HG02852 (cell line): ENCODE data around the gene KATNAL1.
A peak's percentile ranks its signal among the peaks of the same experiment; 100 is the strongest.
"Not testable (repeated sequence)": the region's sequence is repeated elsewhere in the genome, so short reads cannot be mapped to it uniquely, and the experiment has no call there.

Source experiments
- ATAC-seq: cut with Tn5 transposase; IDR thresholded peaks from one replicate; pipeline ENCODE4 v1.9.1; 2021; ENCODE audit warnings: mild to moderate bottlenecking, moderate library complexity; ENCODE audit not compliant: unreplicated experiment

The KATNAL1 gene

DNA sequence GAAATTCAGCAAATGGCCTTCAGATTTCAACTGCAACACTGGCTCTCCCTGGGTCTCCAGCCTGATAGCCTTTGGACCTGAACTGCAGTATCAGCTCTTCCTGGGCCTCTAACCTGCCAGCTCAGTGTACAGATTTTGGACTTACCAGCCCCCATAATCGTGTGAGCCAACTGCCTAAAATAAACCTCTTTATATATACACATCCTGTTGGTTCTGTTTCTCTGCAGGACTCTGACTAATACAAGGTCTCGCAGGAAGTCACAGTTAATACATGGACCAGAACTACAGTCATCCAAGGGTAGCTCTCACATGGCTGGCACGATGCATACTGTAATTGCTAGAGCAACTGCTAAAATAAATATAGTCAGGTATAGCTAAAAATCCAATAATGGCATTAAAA, 85.1 kb downstream of the KATNAL1 start:
- no peak for ATAC-seq

- no peak for ATAC-seq
These were observed 91.2 kb downstream of the KATNAL1 start for GRCh38 chr13:30216111-30216510.

- ATAC-seq, result no peak
These were observed 95.1 kb downstream of the KATNAL1 start for GRCh38 chr13:30212256-30212655.

DNA sequence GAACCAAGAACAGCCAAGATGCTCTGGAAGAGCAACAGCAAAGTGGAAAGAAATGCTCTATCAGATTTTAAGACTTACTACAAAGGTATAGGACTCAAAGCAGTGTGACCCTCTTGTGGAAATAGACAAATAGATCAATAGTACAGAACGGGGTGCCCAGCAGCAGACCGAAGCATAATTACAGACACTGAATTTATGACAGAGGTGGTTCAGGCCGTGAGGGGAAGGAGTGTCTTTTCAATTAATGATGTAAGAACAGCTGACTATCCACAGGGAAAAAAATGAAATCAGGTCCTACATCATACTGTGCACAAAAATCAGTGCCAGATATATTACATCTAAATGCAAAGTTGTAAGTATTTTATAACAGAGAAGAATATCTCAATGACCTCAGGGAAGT, 95.6 kb downstream of the KATNAL1 start:
- no peak for ATAC-seq

DNA sequence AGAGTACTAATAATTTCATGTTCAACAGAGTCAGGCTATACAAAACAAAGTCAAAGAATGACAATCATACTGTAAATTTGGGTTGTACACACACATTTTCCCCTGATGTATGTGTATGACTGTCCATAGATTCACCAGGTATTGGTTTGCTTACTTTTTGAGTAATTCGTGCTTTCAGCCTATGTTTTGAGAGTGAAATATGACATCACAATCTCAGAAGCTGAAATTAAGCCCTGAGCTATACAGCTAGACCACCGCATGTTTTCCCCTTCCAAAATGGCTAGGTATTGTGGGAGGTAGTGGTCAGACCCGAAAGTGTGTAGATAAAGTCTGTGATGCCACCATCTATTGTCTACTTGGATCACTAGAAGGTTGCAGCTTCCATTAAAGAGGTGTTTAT, 102.8 kb downstream of the KATNAL1 start:
- peak; percentile 85 for ATAC-seq

- no peak for ATAC-seq
These were observed 111.3 kb downstream of the KATNAL1 start for GRCh38 chr13:30196025-30196424.

DNA sequence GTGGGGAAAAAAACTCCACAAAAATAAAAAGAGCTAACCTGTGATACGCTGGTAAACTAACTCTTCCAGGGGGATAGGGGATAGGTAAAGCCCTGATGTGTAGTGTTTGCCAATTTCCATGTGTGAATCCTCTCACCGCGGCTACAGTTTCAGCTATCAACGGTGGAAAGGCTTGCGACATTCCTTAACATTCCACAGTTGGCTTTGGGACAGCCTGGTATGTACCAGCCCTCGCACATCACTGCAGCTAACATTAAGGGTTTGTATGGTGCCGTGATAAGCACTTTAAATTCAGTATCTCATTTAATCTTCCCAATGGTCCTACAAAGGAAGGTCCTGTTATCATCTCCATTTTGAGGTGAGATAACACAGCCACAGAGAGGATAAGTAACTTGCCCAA, 112.4 kb downstream of the KATNAL1 start:
- ATAC-seq, result no peak

DNA sequence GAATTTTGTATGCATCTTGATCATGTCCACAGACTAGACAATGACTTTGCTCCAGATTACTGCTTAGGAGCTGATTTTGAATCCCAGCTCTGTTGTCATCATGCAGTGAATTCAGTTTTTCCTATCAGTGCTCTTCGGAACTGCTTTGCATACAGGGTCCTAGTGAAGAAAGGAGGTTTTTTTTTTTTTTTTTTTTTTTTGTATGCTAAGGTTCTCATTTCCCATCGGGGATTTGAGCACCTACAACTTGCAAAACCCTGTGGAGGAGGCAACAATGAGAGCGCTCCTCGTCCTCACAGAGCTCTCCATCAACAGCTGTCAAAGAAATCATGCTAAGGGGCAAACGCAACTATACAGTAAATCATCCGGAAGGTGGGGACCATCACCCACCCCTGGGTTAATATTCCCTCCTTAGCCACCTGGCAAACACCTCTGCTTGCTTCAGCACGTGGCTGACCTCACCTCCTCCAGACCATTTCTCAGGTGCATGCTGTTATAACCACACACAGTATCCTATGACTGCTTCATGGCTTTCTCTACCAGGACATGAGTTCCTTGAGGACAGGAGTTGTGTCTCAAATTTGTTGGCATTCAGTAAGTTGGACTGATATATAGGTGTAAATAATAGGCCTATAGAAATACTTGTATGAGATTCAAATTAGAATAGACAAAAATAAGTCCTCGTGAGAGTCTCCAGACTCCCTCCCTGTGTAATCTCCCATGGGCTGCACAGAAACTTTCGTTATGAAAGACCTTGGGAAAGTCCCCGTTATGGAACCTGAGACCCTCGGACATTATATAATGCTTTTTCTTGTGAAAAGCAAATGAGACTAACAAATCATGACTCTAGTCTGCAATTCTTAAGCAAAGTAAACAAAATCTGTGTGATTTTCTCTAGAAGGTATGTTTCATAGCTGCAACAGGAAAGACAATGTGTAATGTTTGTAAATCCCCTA, 113.8 kb downstream of the KATNAL1 start:
- ATAC-seq, result peak; percentile 45

DNA sequence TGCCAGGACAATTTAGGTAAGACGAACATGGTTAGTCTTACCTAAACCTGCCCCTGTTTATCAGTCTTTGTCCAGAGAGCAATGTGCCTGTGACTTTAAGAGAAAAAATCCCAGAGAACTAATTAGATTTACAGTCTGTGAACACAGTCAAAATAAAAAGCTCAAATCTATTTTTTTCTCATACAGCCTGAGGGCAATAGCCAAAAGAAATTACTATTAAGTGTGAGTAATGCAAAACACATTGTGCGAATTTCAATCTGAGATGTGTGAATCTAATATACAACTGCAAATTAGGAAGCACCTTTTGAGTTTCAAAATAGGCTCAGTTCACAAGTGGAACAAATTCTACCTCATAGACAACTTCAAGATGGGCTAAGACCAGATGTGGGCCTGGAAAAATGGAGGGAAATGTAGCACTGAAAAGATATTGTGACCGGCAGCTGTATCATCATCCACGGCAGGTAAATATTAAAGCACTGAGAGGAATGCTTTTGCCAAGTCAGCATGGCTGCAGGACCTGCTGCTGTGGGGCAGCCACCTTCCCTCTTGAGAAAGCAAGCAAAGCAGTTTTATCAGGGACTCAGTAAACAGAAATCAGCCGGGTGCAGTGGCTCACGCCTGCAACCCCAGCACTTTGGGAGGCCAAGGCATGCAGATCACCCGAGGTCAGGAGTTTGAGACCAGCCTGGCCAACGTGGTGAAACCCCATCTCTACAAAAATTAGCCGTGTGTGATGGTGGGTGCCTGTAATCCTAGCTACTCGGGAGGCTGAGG, 114.8 kb downstream of the KATNAL1 start:
- ATAC-seq, result no peak

DNA sequence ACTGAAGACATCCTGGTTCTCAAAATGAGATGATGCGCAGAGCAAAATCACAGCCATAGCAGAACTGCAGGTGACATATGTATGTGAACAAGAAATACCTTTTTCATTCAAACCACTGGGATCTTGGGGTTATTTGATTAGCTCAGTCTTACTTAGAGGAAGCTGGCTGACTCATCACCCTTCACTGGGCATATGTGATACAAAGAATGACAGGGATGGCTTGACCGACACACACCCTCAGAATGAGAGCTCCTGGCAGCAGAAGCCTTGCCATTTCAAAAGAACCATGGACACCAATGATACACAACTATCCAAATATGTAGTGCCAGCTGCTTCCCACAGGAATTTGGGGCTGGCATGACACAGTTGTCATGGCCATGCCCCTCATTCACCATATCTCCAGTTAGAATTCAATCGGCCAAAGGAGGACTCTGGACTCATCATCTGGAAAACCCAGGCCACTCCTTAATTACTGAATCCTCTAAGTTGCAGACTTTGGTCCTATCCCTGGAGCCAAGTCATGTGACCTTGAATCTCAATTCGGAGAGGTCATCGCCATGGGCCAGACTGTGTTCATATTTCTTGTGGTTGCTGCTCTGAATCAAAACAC, 115.8 kb downstream of the KATNAL1 start:
- no peak for ATAC-seq

DNA sequence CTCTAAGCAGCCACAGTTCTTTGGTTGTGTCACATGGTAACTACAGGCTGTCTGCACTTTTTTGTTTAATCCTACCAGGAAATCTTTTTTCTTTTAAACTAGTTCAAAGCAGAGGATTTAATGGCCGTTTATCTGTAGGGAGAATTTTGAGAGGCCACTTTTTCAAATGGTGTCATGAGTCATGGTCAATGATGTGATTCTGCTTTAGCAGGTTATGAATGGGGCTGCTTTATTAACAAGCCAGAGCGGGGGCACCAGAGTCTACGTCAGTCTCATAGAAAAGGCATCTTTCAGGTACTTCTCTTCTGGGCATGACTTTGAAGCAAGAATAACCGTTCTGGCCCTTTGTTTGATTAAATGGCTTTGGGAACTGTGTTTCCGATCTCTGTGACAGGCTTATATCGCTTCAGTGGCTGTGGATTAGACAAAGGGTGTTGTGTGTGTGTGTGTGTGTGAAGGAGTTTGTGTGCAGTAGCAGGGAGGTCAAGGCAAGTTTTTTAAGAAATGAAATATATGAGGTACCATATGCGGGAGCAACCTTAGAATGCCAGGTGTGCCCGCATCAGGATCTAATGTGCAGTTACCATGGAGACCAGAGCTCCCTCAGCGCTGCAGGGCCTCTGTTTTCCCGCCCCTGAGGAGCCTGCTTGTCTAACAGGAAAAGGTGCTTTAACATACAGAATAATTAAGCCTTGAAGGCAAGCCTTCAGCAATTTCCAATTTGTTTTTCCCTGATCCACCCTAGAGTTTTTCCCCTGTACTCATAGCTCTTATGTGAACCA, 120.5 kb downstream of the KATNAL1 start:
- ATAC-seq, result no peak

DNA sequence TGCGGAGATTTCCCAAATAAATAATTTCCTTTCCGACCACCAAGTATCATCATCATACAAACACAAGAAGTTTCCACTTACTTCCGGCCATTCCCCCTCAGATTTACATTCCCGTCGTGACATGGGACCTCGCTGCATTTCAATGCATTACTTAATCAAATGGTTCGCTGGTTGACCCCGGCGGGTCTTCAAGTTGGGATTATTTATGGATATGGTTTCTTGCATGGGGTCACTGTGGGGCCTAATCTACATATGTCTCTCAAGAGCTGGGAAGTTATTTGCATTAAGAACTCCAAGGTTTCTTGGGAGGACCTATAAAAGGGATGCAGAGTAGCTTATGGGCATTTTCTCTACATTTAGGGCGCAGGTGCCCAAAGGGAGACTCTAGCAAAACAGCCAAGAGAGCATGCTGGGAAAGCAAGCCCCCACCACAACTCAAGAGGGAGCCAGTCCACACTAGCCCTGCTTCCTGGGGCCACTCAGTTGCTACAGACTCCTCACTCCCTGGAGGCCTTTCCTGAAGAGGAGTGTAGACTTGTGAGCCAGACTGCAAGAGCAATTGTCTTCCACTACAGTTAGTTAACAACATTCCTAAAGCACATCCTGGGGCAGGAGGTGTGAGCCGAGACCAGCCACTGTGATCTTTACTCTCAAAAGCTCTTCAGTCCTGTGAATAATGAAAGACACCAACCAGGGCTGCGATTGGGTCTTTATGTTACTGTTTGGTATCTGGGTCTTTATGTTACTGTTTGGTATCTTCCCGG, 125.3 kb downstream of the KATNAL1 start:
- no peak for ATAC-seq

DNA sequence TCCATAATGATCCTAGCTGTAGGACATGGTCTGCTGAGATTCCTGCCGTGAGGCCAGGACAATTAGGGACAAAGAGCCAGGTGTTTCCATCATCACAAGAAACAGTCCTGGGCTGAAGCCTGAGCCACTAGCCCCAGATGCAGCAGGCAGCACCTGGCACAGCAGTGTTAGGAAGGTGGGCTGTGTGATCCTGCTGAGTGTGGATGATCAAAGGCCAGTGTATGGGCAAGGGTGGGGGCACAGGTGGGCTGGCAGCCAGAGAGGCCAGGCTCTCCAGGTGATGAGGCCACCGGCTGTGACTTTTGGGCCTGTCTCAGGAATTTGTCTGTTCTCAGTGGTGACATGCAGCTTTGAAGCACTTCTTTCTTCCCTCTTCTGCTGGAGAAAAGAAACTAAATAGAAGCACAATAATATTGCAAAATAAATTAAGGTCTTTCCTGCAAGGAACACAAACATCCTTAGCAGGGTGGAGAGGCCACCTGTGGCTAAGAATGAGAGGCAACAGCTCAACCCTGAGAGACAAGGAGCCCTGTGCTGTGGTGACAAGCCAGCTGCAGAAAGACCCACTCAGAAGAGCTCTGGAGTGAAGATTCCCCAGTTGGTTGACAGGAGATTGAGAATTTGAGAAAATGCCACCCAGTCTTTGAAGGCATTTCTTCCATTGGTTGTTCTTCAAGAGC, 127.6 kb downstream of the KATNAL1 start:
- no peak for ATAC-seq

DNA sequence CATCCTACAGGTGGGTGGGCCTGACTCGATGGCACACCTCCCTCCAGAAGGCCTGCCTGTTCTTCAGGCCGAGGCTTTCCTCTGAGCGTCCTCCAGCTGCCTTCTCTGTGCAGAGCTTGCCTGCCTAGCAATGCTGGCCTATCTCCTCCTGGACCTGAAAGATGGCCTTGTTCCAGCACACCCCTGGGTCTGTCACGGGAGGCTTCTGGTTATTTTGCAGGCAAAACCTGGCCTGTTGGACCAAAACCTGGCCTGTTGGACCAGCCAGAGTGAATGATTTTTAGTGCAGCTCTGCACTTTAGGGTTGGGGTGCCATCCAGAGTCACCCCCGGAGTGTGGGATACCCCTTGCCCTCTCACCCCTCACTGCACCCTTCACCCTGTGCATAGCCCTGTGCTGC, 128.4 kb downstream of the KATNAL1 start:
- no peak for ATAC-seq

GRCh38 chr13:30175166-30175565, 132.2 kb downstream of the KATNAL1 start:
- no peak for ATAC-seq

DNA sequence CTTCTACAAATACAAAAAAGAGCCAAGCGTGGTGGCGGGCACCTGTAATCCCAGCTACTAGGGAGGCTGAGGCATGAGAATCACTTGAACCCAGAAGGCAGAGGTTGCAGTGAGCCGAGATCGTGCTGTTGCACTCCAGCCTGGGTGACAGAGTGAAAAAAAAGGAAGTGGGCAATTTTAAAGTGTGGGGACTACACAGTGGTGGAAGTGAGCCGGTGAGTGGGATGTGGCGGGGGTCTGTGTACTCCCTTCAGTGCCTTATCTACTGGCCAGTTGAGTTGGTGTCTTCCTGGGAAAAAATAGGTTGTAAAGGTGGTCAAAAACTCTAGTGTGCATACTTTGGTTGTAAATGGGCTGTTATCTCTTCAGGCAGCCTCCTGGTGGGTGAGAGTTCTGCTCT, 133.1 kb downstream of the KATNAL1 start:
- not testable (repeated sequence) for ATAC-seq

DNA sequence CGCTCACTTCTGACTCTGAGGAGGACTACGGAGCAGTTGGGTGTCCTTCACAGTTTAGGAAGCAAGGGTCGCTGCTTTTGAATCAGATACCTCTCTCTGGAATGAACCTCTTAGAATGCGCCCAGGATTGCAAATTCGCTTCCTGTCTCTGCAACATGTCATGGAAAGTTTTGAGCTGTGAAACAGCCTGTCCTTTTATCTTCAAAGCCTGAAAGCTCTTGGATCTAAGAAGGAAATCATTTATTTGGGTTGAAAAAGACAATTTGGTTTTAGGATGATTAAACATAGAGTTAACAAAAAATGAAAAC, 134.1 kb downstream of the KATNAL1 start:
- no peak for ATAC-seq

DNA sequence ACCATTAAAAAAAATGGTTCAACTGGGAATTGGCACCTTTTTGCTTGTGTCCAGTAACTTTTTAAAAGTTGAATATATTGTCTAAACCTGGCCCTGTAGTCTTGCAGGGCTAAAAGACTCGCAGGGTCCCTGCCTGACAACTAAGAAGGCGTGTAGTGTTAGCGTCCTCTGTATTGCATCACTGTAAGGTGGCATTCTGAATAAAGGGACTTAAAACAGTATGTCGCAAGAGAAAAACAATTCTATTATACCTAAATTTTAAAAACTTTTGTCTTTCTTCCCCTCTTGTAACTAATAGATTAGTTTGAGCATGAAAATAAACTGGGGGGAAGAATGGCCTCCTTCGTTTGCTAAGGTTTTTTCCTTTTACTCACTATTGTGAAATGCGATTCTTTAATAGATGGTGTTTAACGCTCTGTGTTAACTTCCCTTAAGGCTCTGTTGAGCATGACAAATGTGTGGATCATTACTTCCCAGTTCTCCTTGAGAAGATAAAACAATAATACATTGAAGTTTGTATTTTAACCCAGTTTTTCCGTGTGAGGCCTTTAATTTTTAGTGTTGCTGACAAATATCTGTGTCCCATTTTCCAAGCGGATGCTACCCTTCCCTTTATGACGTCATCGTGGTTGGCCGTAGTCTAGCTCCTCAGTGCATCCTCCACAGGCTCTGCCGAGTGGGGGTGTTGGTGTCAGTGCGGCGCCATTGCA, 134.6 kb downstream of the KATNAL1 start:
- ATAC-seq, result no peak

DNA sequence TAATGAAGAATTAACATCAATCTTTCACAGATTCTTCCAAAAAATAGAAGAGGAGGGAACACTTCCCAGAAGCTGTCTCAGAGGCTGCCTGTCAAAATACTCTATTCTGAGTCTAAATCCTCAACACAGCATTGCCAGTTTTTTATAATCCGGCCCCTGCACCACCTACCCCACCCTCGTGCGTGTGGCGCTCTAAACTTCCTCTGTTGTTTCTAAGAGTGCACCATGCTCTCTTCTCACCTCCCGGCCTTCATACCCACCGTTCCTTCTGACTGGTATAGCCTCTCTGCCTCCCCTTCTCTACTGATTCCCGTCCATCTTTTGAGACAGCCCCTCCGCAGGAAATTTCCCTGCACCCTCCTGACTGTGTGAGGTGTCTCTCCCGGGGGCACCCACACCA, 136.8 kb downstream of the KATNAL1 start:
- no peak for ATAC-seq
